ENCODE data around the gene ENPP6.

ENPP6 gene

DNA sequence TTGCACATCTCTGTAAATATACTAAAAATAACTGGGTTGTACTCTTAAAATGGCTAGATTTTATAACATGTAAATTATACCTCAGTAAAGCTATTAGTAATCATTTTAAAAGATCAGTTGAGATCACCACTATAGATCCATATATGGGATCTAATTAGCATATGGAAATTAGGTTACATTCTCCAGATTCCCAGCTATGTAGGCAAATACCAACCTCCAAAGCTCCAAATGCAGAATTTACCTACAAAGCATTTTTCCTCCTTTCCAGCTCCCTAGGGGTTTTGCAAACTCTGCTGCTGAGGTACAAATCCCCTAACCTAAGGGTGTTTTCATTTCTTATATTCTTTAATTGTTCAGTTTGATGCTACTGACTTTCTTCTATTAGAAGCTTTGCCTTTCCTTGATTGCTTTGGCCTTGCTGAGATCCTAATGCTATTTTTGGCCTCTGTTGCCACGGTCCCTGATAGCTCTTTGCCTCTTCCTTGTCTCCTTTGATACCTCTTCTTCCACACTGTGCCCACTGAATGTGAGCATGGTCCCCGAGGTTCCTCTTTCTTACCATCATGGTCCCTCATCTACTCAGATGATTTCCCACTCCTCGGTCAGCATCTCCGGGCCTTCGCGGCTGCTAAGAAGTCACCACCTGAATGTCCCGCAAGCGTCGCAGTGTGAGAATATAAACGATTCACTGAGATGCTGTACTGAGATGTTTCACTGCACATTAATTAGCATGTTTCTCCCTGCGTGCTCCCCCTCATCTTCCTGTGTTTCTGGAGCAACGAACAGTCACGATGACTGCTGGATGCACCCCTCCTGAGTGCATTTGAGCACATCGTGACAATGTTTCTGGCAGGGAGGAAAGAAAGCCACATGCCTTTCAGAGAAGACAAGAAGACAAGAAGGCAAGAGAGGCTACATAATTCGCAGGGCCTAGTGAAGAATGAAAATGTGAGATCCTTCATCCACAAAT lies 23.8 kb downstream of the ENPP6 start:
- TF ChIP-seq, protein P1, sequence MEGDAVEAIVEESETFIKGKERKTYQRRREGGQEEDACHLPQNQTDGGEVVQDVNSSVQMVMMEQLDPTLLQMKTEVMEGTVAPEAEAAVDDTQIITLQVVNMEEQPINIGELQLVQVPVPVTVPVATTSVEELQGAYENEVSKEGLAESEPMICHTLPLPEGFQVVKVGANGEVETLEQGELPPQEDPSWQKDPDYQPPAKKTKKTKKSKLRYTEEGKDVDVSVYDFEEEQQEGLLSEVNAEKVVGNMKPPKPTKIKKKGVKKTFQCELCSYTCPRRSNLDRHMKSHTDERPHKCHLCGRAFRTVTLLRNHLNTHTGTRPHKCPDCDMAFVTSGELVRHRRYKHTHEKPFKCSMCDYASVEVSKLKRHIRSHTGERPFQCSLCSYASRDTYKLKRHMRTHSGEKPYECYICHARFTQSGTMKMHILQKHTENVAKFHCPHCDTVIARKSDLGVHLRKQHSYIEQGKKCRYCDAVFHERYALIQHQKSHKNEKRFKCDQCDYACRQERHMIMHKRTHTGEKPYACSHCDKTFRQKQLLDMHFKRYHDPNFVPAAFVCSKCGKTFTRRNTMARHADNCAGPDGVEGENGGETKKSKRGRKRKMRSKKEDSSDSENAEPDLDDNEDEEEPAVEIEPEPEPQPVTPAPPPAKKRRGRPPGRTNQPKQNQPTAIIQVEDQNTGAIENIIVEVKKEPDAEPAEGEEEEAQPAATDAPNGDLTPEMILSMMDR (IDR thresholded peaks at IDR 0.05; ENCODE audit: insufficient read depth, low read depth, low read length, missing control alignments): no peak
- DNase-seq (ENCODE audit: low read depth): peak; percentile 28
- H3K4me3 ChIP-seq (ENCODE audit: low read depth, low read length): no peak overlapping the region

DNA sequence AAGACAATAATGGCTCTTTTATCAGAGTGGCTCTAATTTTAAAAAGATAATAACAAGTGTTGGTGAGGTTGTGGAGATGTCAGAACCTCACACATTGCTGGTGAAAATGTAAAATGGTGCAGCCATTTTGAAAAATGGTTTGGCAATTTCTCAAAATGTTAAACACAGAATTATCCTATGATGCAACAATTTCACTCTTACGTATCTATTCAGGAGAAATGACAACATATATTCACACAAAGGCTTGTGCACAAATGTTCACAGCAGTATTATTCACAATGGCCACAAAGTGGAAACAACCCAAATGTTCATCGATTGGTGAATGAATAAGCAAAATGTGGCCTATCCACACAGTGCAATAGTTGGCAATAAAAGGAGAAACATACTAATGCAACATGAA lies 24.7 kb downstream of the ENPP6 start:
- TF ChIP-seq, protein P1 (IDR thresholded peaks at IDR 0.05; ENCODE audit: insufficient read depth, low read depth, low read length, missing control alignments): no peak
- H3K4me3 ChIP-seq (ENCODE audit: low read depth, low read length): no peak overlapping the region
- DNase-seq (ENCODE audit: low read depth): no peak

DNA sequence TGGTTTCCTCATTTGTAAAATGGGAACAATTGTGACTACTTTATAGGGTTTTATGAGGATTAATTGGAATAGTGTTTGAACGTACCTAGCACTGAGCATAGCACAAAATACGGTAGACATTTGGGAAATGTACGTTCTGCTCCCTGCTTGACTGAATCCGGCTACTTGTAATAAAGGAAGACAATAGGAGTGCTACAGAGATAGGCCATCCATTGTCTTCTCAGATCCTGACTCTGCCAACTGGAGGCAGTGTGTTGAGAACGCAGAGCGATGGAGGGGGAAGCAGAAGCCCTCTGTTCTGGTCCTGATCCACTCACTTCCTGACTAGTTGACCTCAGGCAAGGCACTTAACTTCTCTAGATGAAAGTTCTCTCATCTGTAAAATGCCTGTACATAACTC lies 26.4 kb downstream of the ENPP6 start:
- H3K4me3 ChIP-seq (ENCODE audit: low read depth, low read length): no peak overlapping the region
- TF ChIP-seq, protein P1 (IDR thresholded peaks at IDR 0.05; ENCODE audit: insufficient read depth, low read depth, low read length, missing control alignments): no peak
- DNase-seq (ENCODE audit: low read depth): no peak

DNA sequence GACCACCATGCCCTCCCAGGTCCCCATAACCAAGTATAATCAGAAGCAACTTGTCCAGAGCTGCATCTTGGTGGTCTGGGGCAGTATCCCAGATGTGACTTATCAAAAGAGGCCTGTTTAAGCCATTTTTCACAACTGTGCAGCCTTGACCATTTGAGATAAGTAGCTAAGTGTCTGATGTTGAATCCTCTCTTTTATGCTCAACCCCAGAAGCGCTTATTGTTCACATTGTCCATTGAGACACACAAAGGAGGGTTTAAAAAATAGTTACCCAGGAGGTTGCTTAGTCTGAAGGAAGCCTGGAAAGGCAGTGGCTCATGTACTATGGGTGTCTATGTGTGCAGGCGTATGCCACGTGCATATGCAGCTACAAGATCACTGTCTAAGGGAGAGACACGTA lies 27.0 kb downstream of the ENPP6 start:
- TF ChIP-seq, protein P1 (IDR thresholded peaks at IDR 0.05; ENCODE audit: insufficient read depth, low read depth, low read length, missing control alignments): no peak
- no peak for DNase-seq (ENCODE audit: low read depth)
- H3K4me3 ChIP-seq (ENCODE audit: low read depth, low read length): no peak overlapping the region

DNA sequence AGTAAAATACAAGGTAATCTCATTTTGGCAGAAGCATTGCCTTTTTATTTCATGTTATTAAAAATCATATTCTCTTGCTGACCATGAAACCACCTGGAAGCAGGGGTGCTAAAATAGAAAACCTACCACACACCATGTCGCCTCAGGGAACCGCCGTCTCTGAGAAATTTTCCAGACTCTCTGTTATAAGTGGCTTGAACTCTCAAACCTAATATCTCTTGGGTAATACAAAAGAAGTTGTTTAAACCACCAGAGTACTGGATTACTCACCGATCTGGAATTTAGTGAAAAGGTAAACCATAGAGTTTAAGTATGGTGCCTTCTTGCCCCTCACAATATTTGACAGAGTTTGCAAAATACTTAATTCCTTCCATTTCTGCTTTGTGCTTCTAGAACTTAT lies 27.7 kb downstream of the ENPP6 start:
- TF ChIP-seq, protein P1 (IDR thresholded peaks at IDR 0.05; ENCODE audit: insufficient read depth, low read depth, low read length, missing control alignments): no peak
- no peak overlapping the region for H3K4me3 ChIP-seq (ENCODE audit: low read depth, low read length)
- no peak for DNase-seq (ENCODE audit: low read depth)

DNA sequence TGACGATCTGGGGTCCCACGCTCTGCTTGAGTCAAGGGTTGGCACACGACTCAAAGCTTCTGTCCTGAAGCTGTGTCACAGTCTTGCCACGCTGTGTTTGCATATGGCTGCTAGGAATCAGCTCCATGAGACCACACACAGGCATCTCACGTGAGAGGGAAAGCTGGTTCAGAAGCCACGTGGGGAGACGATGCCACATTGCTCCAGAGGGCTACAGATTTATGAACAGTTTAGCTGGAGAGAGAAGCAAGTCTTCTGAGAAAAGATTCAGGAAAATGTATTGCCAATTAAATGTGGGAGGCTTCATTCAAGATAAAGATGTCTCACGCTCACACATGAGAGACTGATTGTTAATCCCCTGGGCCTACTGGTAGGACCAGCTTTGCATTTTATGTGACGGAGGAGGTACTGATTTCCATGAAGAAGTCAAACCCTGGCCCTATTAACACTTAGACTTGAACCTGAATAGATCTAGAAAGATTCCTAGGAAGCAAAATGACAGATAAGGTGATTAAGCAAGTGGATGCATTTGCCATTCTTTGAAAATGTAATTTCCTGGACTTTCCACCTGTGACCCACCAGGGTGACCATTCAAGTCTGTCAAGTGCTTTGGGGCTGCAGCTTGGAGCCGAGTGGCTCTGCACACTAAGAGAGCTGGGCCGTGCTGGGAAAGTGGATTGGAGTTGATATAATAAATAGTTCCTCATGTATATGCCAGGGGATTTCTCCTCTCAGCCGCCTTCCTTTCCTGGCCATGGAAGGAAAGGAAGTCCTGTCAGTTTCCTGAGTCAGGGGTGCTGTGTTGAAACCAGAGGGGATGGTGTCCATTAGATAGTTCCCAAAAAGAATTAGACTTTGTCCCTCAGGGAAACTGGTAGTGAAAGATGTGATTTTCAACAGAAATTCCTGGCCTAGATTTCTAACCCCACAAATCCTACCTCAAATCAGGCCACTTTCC lies 29.0 kb downstream of the ENPP6 start:
- no peak overlapping the region for H3K4me3 ChIP-seq (ENCODE audit: low read depth, low read length)
- TF ChIP-seq, protein P1 (IDR thresholded peaks at IDR 0.05; ENCODE audit: insufficient read depth, low read depth, low read length, missing control alignments): no peak
- DNase-seq (ENCODE audit: low read depth): no peak
